Neural cell (in vitro differentiated cells): ENCODE data around the gene DYRK3. TPM values are rescaled to one million over a fixed set of nuclear protein-coding genes. Genes with fewer than 3 reads are reported as not detected.
A peak's percentile ranks its signal among the peaks of the same experiment; 100 is the strongest.

ENCODE experiments used
- H2AFZ ChIP-seq: fragments of 200-600, 300-800 bp; sonication (generic), shearing (Covaris generic); 2 replicates; pipeline ENCODE4 v1.6.0; 2014; ENCODE audit warnings: low read depth, mild to moderate bottlenecking, antibody characterized with exemption, low read length, moderate library complexity
- H3F3A ChIP-seq: fragments of 200-600 bp; shearing (Covaris generic); 2 replicates; pipeline ENCODE4 v1.6.1; 2016; ENCODE audit warnings: mild to moderate bottlenecking, moderate library complexity, mixed read lengths, antibody characterized with exemption, low read length; ENCODE audit not compliant: insufficient read depth, poor library complexity, severe bottlenecking
- H3K27ac ChIP-seq: fragments of 200-600, 300-800 bp; sonication (generic), shearing (Covaris generic); 2 replicates; pipeline ENCODE4 v1.5.1; 2014; ENCODE audit warnings: mild to moderate bottlenecking, low read length, moderate library complexity
- H3K27me3 ChIP-seq: fragments of 300-800, 200-600 bp; sonication (generic), shearing (Covaris generic); 2 replicates; pipeline ENCODE4 v1.6.0; 2014; ENCODE audit warnings: mild to moderate bottlenecking, low read depth, low read length, moderate library complexity; ENCODE audit not compliant: insufficient read depth
- H3K36me3 ChIP-seq: fragments of 300-800, 200-600 bp; sonication (generic), shearing (Covaris generic); 2 replicates; pipeline ENCODE4 v1.5.1; 2014; ENCODE audit warnings: mild to moderate bottlenecking, antibody characterized with exemption, low read length, moderate library complexity; ENCODE audit not compliant: insufficient read depth
- H3K4me2 ChIP-seq: fragments of 300-800, 200-600 bp; sonication (generic), shearing (Covaris generic); 2 replicates; pipeline ENCODE4 v1.6.0; 2014; ENCODE audit warnings: mild to moderate bottlenecking, low read length
- H3K4me3 ChIP-seq: fragments of 300-800, 200-600 bp; sonication (generic), shearing (Covaris generic); 2 replicates; pipeline ENCODE4 v1.5.1; 2014; ENCODE audit warnings: mild to moderate bottlenecking, low read length, moderate library complexity
- H3K79me2 ChIP-seq: fragments of 200-600 bp; shearing (Covaris generic); replicated peaks from 2 replicates; pipeline ENCODE4 v1.6.0; 2014; ENCODE audit warnings: mild to moderate bottlenecking, low read length, moderate library complexity; ENCODE audit not compliant: insufficient read depth
- H3K9ac ChIP-seq: fragments of 300-800, 200-600 bp; sonication (generic), shearing (Covaris generic); 2 replicates; pipeline ENCODE4 v1.6.1; 2016; ENCODE audit warnings: mild to moderate bottlenecking, low read length, mixed read lengths
- H3K9me2 ChIP-seq: fragments of 200-600 bp; shearing (Covaris generic); 2 replicates; pipeline ENCODE4 v1.6.1; 2016; ENCODE audit warnings: mild to moderate bottlenecking, low read length, mixed read lengths; ENCODE audit not compliant: insufficient read depth
- H3K9me3 ChIP-seq: fragments of 200-600, 300-800 bp; sonication (generic), shearing (Covaris generic); 2 replicates; pipeline ENCODE4 v1.6.1; 2016; ENCODE audit warnings: mild to moderate bottlenecking, mixed run types, low read length, moderate library complexity, mixed read lengths
- H4K20me1 ChIP-seq: fragments of 200-600 bp; shearing (Covaris generic); 2 replicates; pipeline ENCODE4 v1.6.1; 2016; ENCODE audit warnings: mild to moderate bottlenecking, mixed run types; ENCODE audit not compliant: insufficient read depth
- EP300 ChIP-seq: fragments of 450-650 bp; conservative IDR thresholded peaks from 2 replicates; pipeline ENCODE4 v1.6.1; 2014; ENCODE audit warnings: antibody characterized with exemption, mild to moderate bottlenecking, moderate library complexity; ENCODE audit not compliant: poor library complexity, severe bottlenecking
- EZH2 ChIP-seq: fragments of 200-600, 300-800 bp; shearing (Covaris generic), sonication (generic); IDR thresholded peaks from 2 replicates; pipeline ENCODE4 v1.6.1; 2014; ENCODE audit warnings: antibody characterized with exemption, low read length, borderline replicate concordance, mild to moderate bottlenecking; ENCODE audit not compliant: insufficient read depth, poor library complexity, severe bottlenecking
- MXI1 ChIP-seq: fragments of 450-650 bp; conservative IDR thresholded peaks from 2 replicates; pipeline ENCODE4 v1.6.1; 2014; ENCODE audit warnings: antibody characterized with exemption, mild to moderate bottlenecking; ENCODE audit not compliant: poor library complexity, severe bottlenecking
- POLR2AphosphoS5 ChIP-seq: IDR thresholded peaks from 2 replicates; pipeline ENCODE4 v1.6.1; 2012
- RAD21 ChIP-seq: fragments of 450-650 bp; conservative IDR thresholded peaks from 2 replicates; pipeline ENCODE4 v1.6.1; 2014; ENCODE audit warnings: antibody characterized with exemption, mild to moderate bottlenecking, moderate library complexity
- SMC3 ChIP-seq: fragments of 450-650 bp; conservative IDR thresholded peaks from 2 replicates; pipeline ENCODE4 v1.6.1; 2014; ENCODE audit warnings: antibody characterized with exemption, mild to moderate bottlenecking, moderate library complexity; ENCODE audit not compliant: poor library complexity
- TAF1 ChIP-seq: IDR thresholded peaks from 2 replicates; pipeline ENCODE4 v1.6.1; 2012; ENCODE audit warnings: low read depth
- polyA plus RNA-seq: library from polyadenylated mRNA; depleted of rRNA; stranded (reverse); fragments of >200 nt; gene quantifications from 2 replicates; pipeline ENCODE4 v1.2.3, GENCODE V29; 2014
- TF ChIP-seq, protein P1 (sequence below): IDR thresholded peaks from 2 replicates; pipeline ENCODE4 v1.6.1; 2012; ENCODE audit warnings: borderline replicate concordance
- TF ChIP-seq, protein P2 (sequence below): fragments of 450-650 bp; IDR thresholded peaks from 2 replicates; pipeline ENCODE4 v1.5.1; 2014; ENCODE audit warnings: antibody characterized with exemption, mild to moderate bottlenecking, moderate library complexity; ENCODE audit not compliant: poor library complexity, severe bottlenecking

Gene DYRK3
- polyA plus RNA-seq, 1 donor from 2014 or later, result 7.5 TPM

DNA sequence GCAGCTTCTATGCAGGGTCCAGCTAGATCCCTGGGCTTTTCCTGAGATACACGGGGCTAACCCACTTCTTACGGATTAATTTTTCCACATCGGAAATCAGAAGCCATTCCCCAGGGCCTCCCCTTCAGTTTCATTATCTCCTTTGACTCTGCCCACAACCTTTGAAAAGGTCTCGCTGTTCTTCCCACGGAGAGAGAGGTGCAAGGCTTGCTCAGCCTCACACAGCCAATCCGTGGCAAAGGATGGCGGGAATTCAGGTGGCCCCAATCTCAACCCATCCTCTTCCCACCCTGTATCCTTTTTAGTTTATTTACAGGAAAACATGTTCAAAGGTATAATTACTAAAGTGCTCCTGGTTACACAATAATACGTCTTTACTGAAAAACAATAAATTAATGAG, 48.7 kb downstream of the DYRK3 start:
- peaks cover 15% of the 10 kb centered on the region for H3K27me3 ChIP-seq
- H3F3A ChIP-seq, result no peaks in the 10 kb centered on the region
- H3K9me3 ChIP-seq, result no peaks in the 10 kb centered on the region
- TF ChIP-seq, protein P1, sequence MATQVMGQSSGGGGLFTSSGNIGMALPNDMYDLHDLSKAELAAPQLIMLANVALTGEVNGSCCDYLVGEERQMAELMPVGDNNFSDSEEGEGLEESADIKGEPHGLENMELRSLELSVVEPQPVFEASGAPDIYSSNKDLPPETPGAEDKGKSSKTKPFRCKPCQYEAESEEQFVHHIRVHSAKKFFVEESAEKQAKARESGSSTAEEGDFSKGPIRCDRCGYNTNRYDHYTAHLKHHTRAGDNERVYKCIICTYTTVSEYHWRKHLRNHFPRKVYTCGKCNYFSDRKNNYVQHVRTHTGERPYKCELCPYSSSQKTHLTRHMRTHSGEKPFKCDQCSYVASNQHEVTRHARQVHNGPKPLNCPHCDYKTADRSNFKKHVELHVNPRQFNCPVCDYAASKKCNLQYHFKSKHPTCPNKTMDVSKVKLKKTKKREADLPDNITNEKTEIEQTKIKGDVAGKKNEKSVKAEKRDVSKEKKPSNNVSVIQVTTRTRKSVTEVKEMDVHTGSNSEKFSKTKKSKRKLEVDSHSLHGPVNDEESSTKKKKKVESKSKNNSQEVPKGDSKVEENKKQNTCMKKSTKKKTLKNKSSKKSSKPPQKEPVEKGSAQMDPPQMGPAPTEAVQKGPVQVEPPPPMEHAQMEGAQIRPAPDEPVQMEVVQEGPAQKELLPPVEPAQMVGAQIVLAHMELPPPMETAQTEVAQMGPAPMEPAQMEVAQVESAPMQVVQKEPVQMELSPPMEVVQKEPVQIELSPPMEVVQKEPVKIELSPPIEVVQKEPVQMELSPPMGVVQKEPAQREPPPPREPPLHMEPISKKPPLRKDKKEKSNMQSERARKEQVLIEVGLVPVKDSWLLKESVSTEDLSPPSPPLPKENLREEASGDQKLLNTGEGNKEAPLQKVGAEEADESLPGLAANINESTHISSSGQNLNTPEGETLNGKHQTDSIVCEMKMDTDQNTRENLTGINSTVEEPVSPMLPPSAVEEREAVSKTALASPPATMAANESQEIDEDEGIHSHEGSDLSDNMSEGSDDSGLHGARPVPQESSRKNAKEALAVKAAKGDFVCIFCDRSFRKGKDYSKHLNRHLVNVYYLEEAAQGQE, result no peak
- TF ChIP-seq POLR2AphosphoS5 (no peak), EZH2 (no peak), TAF1 (no peak), SMC3 (no peak)
- TF ChIP-seq, protein P2, sequence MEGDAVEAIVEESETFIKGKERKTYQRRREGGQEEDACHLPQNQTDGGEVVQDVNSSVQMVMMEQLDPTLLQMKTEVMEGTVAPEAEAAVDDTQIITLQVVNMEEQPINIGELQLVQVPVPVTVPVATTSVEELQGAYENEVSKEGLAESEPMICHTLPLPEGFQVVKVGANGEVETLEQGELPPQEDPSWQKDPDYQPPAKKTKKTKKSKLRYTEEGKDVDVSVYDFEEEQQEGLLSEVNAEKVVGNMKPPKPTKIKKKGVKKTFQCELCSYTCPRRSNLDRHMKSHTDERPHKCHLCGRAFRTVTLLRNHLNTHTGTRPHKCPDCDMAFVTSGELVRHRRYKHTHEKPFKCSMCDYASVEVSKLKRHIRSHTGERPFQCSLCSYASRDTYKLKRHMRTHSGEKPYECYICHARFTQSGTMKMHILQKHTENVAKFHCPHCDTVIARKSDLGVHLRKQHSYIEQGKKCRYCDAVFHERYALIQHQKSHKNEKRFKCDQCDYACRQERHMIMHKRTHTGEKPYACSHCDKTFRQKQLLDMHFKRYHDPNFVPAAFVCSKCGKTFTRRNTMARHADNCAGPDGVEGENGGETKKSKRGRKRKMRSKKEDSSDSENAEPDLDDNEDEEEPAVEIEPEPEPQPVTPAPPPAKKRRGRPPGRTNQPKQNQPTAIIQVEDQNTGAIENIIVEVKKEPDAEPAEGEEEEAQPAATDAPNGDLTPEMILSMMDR, result no peak
- H3K79me2 ChIP-seq, result peaks cover 36% of the 10 kb centered on the region
- no peaks in the 10 kb centered on the region for H3K9me2 ChIP-seq
- H4K20me1 ChIP-seq, result no peaks in the 10 kb centered on the region
- H3K9ac ChIP-seq, result peak overlapping the region; percentile 62
- peak overlapping the region; percentile 68 for H3K4me3 ChIP-seq
- H3K27ac ChIP-seq, result no peak overlapping the region
- no peaks in the 10 kb centered on the region for H3K36me3 ChIP-seq
- no peak overlapping the region for H2AFZ ChIP-seq
- H3K4me2 ChIP-seq, result peak overlapping the region; percentile 62

DNA sequence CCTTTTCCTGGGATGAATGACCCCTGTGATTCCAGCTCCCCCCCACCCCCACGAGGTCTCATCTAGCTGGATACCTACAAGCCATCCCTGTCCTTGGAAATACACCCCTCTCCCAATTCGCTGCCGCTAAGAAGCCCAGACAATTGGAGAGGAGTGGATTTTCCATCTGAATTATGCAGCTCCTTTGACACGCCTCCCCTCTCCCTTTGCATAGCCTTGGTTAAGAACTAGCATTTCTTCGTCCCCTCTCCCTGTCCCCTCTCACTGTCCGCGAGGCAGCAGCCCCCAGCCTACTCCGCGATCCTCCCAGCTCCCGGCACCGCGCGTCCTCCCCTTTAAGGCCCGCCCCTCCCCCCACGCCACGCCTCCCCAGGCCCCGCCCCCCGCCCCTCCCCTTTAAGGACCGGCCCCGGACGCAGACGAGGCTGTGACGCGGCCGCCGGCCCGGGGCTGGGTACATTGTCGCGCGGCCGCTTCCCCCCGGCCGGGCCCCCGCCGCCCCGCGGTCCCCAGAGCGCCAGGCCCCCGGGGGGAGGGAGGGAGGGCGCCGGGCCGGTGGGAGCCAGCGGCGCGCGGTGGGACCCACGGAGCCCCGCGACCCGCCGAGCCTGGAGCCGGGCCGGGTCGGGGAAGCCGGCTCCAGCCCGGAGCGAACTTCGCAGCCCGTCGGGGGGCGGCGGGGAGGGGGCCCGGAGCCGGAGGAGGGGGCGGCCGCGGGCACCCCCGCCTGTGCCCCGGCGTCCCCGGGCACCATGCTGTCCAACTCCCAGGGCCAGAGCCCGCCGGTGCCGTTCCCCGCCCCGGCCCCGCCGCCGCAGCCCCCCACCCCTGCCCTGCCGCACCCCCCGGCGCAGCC, 49.4 kb downstream of the DYRK3 start, which contains the start of gene MAPKAPK2:
MAPKAPK2 (plus strand) TSS at position 428 of the 856 bp plus-strand sequence; CDS start at position 753, 325 bp downstream.
- Histone ChIP-seq H3K4me2 (peak within 1 kb of the TSS; percentile 88), H3K27ac (no peak within 1 kb of the TSS), H3F3A (no peaks in the 10 kb centered on the region), H3K9me2 (no peaks in the 10 kb centered on the region), H3K79me2 (peaks cover 43% of the 10 kb centered on the region), H4K20me1 (no peaks in the 10 kb centered on the region), H3K36me3 (no peaks in the 10 kb centered on the region), H2AFZ (peak within 1 kb of the TSS; percentile 23), H3K27me3 (peaks cover 15% of the 10 kb centered on the region), H3K4me3 (peak within 1 kb of the TSS; percentile 76), H3K9ac (peak within 1 kb of the TSS; percentile 62), H3K9me3 (no peaks in the 10 kb centered on the region)
- TF ChIP-seq RAD21 (no peak), POLR2AphosphoS5 (peak; percentile 57)

DNA sequence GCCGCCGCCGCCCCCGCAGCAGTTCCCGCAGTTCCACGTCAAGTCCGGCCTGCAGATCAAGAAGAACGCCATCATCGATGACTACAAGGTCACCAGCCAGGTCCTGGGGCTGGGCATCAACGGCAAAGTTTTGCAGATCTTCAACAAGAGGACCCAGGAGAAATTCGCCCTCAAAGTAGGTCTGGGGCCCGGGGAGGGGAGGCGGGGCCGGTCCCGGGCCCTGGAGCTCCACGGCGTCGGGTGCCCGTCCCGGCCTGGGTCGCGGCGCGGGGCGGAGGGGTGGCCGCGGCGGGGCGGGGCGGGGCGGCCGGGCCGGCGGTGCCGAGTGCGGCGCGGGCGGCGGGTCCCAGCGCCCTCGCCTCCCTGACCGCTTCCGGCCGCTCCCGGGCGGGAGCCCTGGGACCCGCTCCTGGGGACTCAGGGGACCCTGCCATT, 50.0 kb downstream of the DYRK3 start:
- peaks cover 50% of the 10 kb centered on the region for H3K79me2 ChIP-seq
- H3K9me3 ChIP-seq, result no peaks in the 10 kb centered on the region
- no peaks in the 10 kb centered on the region for H3F3A ChIP-seq
- H3K36me3 ChIP-seq, result no peaks in the 10 kb centered on the region
- no peak overlapping the region for H3K27ac ChIP-seq
- H3K27me3 ChIP-seq, result peaks cover 15% of the 10 kb centered on the region
- no peak overlapping the region for H2AFZ ChIP-seq
- no peaks in the 10 kb centered on the region for H3K9me2 ChIP-seq
- H3K4me2 ChIP-seq, result peak overlapping the region; percentile 88
- H3K4me3 ChIP-seq, result peak overlapping the region; percentile 76
- peak overlapping the region; percentile 62 for H3K9ac ChIP-seq
- H4K20me1 ChIP-seq, result no peaks in the 10 kb centered on the region
- no peak for TF ChIP-seq SMC3
- TF ChIP-seq, protein P1, result no peak
- TF ChIP-seq TAF1, result no peak
- TF ChIP-seq POLR2AphosphoS5, result no peak
- no peak for TF ChIP-seq MXI1
- TF ChIP-seq EP300, result no peak
- TF ChIP-seq, protein P2, result no peak
- no peak for TF ChIP-seq EZH2
